ENCODE data around the gene PLAC1.

DNA sequence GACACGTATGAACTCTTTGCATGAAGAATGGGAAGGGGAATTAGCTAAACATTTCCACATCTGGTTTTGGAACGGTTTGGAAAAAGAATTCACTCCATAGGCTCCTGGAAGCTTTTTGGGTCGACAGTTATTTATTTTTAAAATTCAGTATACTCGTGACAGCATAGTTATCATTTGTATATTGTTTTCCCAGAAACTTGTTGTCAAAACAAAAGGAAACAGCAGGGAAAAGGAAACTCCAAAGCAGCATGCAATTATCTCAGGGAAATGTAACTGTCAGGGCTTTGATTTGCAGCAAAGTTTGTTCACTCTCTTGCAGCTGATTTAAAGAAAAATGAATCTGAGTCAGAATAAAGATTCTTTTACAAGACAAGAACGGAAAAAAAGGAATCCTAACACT, 86.5 kb downstream of the PLAC1 start:
- no peak for TF ChIP-seq POLR2A (IDR thresholded peaks at IDR 0.05)
- TF ChIP-seq, protein P1, sequence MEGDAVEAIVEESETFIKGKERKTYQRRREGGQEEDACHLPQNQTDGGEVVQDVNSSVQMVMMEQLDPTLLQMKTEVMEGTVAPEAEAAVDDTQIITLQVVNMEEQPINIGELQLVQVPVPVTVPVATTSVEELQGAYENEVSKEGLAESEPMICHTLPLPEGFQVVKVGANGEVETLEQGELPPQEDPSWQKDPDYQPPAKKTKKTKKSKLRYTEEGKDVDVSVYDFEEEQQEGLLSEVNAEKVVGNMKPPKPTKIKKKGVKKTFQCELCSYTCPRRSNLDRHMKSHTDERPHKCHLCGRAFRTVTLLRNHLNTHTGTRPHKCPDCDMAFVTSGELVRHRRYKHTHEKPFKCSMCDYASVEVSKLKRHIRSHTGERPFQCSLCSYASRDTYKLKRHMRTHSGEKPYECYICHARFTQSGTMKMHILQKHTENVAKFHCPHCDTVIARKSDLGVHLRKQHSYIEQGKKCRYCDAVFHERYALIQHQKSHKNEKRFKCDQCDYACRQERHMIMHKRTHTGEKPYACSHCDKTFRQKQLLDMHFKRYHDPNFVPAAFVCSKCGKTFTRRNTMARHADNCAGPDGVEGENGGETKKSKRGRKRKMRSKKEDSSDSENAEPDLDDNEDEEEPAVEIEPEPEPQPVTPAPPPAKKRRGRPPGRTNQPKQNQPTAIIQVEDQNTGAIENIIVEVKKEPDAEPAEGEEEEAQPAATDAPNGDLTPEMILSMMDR (IDR thresholded peaks at IDR 0.05): no peak
